DOHH2 (cell line): Measurements from ENCODE around the gene PSD4.

ENCODE experiments used
- H3F3A ChIP-seq: fragments of 200-600 bp; sonication (generic), shearing (Covaris generic); 2 replicates; pipeline ENCODE4 v1.6.0; 2016; ENCODE audit warnings: antibody characterized with exemption, mild to moderate bottlenecking; ENCODE audit not compliant: control insufficient read depth, insufficient read depth
- H3K27ac ChIP-seq: fragments of 200-600 bp; sonication (generic); 2 replicates; pipeline ENCODE4 v1.5.1; 2014; ENCODE audit warnings: low read depth, mild to moderate bottlenecking, low read length, moderate library complexity
- H3K27me3 ChIP-seq: fragments of 200-600 bp; sonication (generic); 2 replicates; pipeline ENCODE4 v1.6.1; 2014; ENCODE audit warnings: mild to moderate bottlenecking, low read length, mixed read lengths; ENCODE audit not compliant: control insufficient read depth
- H3K36me3 ChIP-seq: fragments of 200-600 bp; sonication (generic); 2 replicates; pipeline ENCODE4 v1.6.1; 2014; ENCODE audit warnings: mild to moderate bottlenecking, low read length, moderate library complexity, mixed read lengths; ENCODE audit not compliant: control insufficient read depth
- H3K4me1 ChIP-seq: fragments of 200-600 bp; sonication (generic); 2 replicates; pipeline ENCODE4 v1.6.1; 2014; ENCODE audit warnings: mild to moderate bottlenecking, low read length, mixed read lengths; ENCODE audit not compliant: control insufficient read depth
- H3K4me2 ChIP-seq: fragments of 200-600 bp; sonication (generic); 2 replicates; pipeline ENCODE4 v1.6.0; 2014; ENCODE audit warnings: mild to moderate bottlenecking, low read length, moderate library complexity
- H3K4me3 ChIP-seq: fragments of 200-600 bp; sonication (generic); 2 replicates; pipeline ENCODE4 v1.5.1; 2014; ENCODE audit warnings: mild to moderate bottlenecking, low read length, mixed read lengths
- H3K79me2 ChIP-seq: fragments of 200-600 bp; sonication (generic); 2 replicates; pipeline ENCODE4 v1.6.1; 2014; ENCODE audit warnings: mild to moderate bottlenecking, low read length, mixed read lengths; ENCODE audit not compliant: control insufficient read depth
- H3K9me2 ChIP-seq: fragments of 200-600 bp; sonication (generic); replicated peaks from 2 replicates; pipeline ENCODE4 v1.6.1; 2014; ENCODE audit warnings: mild to moderate bottlenecking, low read length, mixed read lengths; ENCODE audit not compliant: control insufficient read depth
- H3K9me3 ChIP-seq: fragments of 200-600 bp; sonication (generic); 2 replicates; pipeline ENCODE4 v1.6.1; 2014; ENCODE audit warnings: antibody characterized with exemption, low read length, mixed read lengths; ENCODE audit not compliant: control insufficient read depth, insufficient read depth
- H4K20me1 ChIP-seq: fragments of 200-600 bp; sonication (generic); 2 replicates; pipeline ENCODE4 v1.6.0; 2014; ENCODE audit warnings: low read depth, mild to moderate bottlenecking, antibody characterized with exemption, low read length, moderate library complexity; ENCODE audit not compliant: control insufficient read depth, insufficient read depth
- CTCF ChIP-seq: fragments of 200-600 bp; sonication (generic); IDR thresholded peaks from one replicate; pipeline ENCODE4 v1.5.1; 2014; ENCODE audit warnings: antibody characterized with exemption, mild to moderate bottlenecking, low read depth, low read length; ENCODE audit not compliant: poor library complexity, severe bottlenecking
- EZH2phosphoT487 ChIP-seq: fragments of 200-600 bp; sonication (generic); IDR thresholded peaks from 2 replicates; pipeline ENCODE4 v1.6.1; 2017; ENCODE audit warnings: borderline replicate concordance, mild to moderate bottlenecking, antibody characterized with exemption, low read length, moderate library complexity, mixed read lengths

Gene PSD4

DNA sequence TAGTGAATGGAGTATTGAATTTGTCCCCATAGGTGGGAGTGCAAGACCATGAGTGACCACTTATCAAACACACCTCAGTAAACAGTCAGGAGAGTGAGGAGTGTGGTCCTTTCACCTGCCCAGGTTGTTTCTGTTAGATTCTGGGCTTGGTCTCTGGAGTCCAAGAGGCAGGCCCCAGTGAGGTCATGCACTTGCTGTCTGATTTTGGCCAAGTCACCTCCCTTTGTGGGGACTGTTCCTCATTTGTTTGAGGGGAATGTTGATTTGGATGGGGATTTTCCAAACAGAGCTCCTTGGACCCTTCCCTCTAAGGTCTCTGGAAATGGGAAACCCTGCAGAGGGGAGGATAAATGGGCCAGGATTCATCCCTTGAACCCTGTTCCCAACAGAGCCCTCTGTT is 39.1 kb upstream of the PSD4 start:
- Histone ChIP-seq H3K4me1 (peaks cover 10% of the 10 kb centered on the region), H3K4me2 (no peak overlapping the region), H3K79me2 (no peaks in the 10 kb centered on the region), H3K27ac (no peak overlapping the region), H3F3A (no peaks in the 10 kb centered on the region), H3K9me2 (no peaks in the 10 kb centered on the region), H3K9me3 (no peaks in the 10 kb centered on the region), H3K27me3 (no peaks in the 10 kb centered on the region), H4K20me1 (no peaks in the 10 kb centered on the region), H3K36me3 (no peaks in the 10 kb centered on the region), H3K4me3 (no peak overlapping the region)
- no peak for TF ChIP-seq CTCF
- TF ChIP-seq EZH2phosphoT487: no peak

DNA sequence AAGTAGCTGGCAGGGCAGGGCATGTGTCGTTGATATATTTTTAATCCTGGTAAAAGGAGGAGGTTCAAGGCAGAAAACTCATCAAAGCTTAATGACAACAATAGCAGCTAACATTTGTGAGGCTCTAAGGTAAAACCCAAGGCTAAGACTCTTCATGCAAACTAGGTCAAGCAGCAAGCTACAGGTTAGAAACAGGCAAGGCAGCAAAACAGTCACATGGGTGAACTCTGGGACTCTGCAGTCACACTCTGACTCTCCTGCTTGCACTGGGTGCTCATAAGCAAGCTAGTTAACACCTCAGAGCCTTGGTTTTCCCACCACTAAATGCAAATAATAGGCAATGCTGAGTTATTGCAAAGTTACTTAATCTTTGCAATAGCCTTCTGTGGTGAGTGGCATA is 38.5 kb upstream of the PSD4 start:
- Histone ChIP-seq H3K4me3 (no peak overlapping the region), H3K27me3 (no peaks in the 10 kb centered on the region), H3K9me3 (no peaks in the 10 kb centered on the region), H4K20me1 (no peaks in the 10 kb centered on the region), H3K9me2 (no peaks in the 10 kb centered on the region), H3K27ac (no peak overlapping the region), H3K36me3 (no peaks in the 10 kb centered on the region), H3F3A (no peaks in the 10 kb centered on the region), H3K4me2 (no peak overlapping the region), H3K79me2 (no peaks in the 10 kb centered on the region), H3K4me1 (peaks cover 10% of the 10 kb centered on the region)
- TF ChIP-seq CTCF (no peak), EZH2phosphoT487 (no peak)

DNA sequence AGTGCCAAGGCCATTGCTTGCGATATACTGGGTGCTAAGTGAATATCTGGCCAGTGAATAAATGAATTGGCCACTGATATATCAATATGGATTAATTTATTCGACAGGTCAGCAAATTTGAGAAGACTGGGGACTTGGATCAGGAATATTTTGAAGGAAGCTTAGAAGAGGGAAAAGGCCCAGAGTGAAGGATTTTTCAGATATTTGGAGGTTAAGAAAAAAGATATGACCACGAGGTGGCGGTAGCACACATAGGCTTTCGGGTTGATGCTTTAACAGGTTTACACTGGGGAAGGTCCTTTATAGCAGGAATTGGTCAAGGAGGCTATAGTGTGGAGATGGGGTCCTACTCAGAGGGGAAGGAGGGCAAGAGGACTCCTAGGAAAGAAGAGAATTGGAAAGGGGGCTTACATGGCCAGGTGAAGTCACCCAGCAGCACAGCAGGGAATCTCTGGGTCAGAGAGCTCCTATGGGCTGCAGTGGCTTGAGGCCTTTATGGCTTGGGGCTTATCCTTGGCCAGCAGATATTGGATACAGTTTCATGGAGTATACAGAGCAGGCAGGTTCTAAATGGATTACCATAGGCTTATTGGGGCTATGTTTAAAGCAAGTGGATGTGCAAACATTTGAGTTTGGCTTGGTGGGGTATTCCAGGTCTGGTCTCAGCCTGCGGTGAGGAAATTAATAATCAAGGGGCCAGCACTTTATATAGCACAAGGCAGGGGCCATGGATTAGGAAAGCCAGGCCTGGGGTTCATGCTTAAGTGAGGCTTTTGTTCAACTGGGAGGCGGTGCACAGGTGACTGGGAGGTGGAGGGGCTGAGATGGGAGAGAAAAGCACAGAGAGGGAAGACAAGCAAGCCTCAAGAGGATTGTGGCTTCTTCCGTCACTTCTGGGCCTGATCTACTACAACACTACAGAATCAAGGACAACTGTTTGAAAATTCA is 36.7 kb upstream of the PSD4 start:
- Histone ChIP-seq H3K4me2 (no peak overlapping the region), H3K27me3 (no peaks in the 10 kb centered on the region), H3K9me2 (no peaks in the 10 kb centered on the region), H3F3A (no peaks in the 10 kb centered on the region), H3K79me2 (no peaks in the 10 kb centered on the region), H3K36me3 (no peaks in the 10 kb centered on the region), H3K4me1 (peaks cover 10% of the 10 kb centered on the region), H3K9me3 (no peaks in the 10 kb centered on the region), H3K27ac (no peak overlapping the region), H3K4me3 (no peak overlapping the region), H4K20me1 (no peaks in the 10 kb centered on the region)
- no peak for TF ChIP-seq EZH2phosphoT487
- TF ChIP-seq CTCF: peak; percentile 77
